PC-3 (cell line): Measurements from ENCODE around the gene GALNT10. TPM values are rescaled to one million over a fixed set of nuclear protein-coding genes. Genes with fewer than 3 reads are reported as not detected.

Experiments
- ATAC-seq: fragments of 200-7000 bp; cut with Tn5 transposase; 2 replicates; pipeline ENCODE4 v1.9.1; 2020; ENCODE audit warnings: mild to moderate bottlenecking, moderate library complexity
- BruUV-seq: library from RNA; stranded (reverse); fragments of 400-500 nt; replicated peaks from 2 replicates; lab custom pipeline; 2021; lab: Mats Ljungman, UMichigan
- CTCF ChIA-PET: fragments of 300-600 bp; sonication (Branson Sonifier 250); formaldehyde crosslinking; loops from one replicate; lab custom pipeline; 2022; ENCODE audit warnings: antibody characterized with exemption; lab: Charles Lee
- POLR2A ChIA-PET: fragments of 300-600 bp; sonication (Branson Sonifier 250); formaldehyde crosslinking; loops from one replicate; lab custom pipeline; 2022; ENCODE audit warnings: antibody characterized with exemption; ENCODE audit not compliant: unreplicated experiment; lab: Charles Lee
- DNase-seq: peaks from one replicate; pipeline ENCODE4 v3.0.0-alpha.2; 2015
- H2AFZ ChIP-seq: fragments of 300-600 bp; sonication (generic); 2 replicates; pipeline ENCODE4 v1.6.0; 2016; ENCODE audit warnings: antibody characterized with exemption, low read length
- H3F3A ChIP-seq: fragments of 300-600 bp; sonication (generic); one replicate; pipeline ENCODE4 v1.6.0; 2017; ENCODE audit warnings: antibody characterized with exemption, low read length, control low read depth, mild to moderate bottlenecking; ENCODE audit not compliant: unreplicated experiment
- H3K27ac ChIP-seq: fragments of 300-600 bp; sonication (generic); 2 replicates; pipeline ENCODE4 v1.5.1; 2016; ENCODE audit warnings: mild to moderate bottlenecking, low read length
- H3K27me3 ChIP-seq: fragments of 300-600 bp; sonication (generic); 2 replicates; pipeline ENCODE4 v1.6.1; 2016; ENCODE audit warnings: low read length, mixed read lengths
- H3K36me3 ChIP-seq: fragments of 300-600 bp; sonication (generic); 2 replicates; pipeline ENCODE4 v1.6.1; 2016; ENCODE audit warnings: low read depth, mixed run types, low read length, mixed read lengths
- H3K4me1 ChIP-seq: fragments of 300-600 bp; sonication (generic); 2 replicates; pipeline ENCODE4 v1.5.1; 2016; ENCODE audit warnings: low read length; ENCODE audit not compliant: insufficient read depth
- H3K4me2 ChIP-seq: fragments of 300-600 bp; sonication (generic); 2 replicates; pipeline ENCODE4 v1.6.0; 2016; ENCODE audit warnings: low read length
- H3K4me3 ChIP-seq: fragments of 300-600 bp; sonication (generic); 2 replicates; pipeline ENCODE4 v1.5.1; 2016; ENCODE audit warnings: mild to moderate bottlenecking, low read length, mixed read lengths
- H3K79me2 ChIP-seq: fragments of 300-600 bp; sonication (generic); 2 replicates; pipeline ENCODE4 v1.6.1; 2017; ENCODE audit warnings: low read length, mixed read lengths
- H3K9ac ChIP-seq: fragments of 300-600 bp; sonication (generic); 2 replicates; pipeline ENCODE4 v1.6.0; 2016; ENCODE audit warnings: mild to moderate bottlenecking, low read length
- H3K9me2 ChIP-seq: fragments of 300-600 bp; sonication (generic); replicated peaks from 2 replicates; pipeline ENCODE4 v1.6.1; 2016; ENCODE audit warnings: mixed run types, low read length, mixed read lengths
- H3K9me3 ChIP-seq: fragments of 300-600 bp; sonication (generic); 2 replicates; pipeline ENCODE4 v1.6.1; 2016; ENCODE audit warnings: low read length, mixed read lengths
- H4K20me1 ChIP-seq: fragments of 300-600 bp; sonication (generic); 2 replicates; pipeline ENCODE4 v1.6.1; 2016; ENCODE audit warnings: low read length, mixed read lengths
- EZH2 ChIP-seq: fragments of 300-600 bp; sonication (generic); IDR thresholded peaks from one replicate; pipeline ENCODE4 v1.6.1; 2017; ENCODE audit warnings: antibody characterized with exemption, mild to moderate bottlenecking, low read length; ENCODE audit not compliant: unreplicated experiment
- EZH2phosphoT487 ChIP-seq: fragments of 300-600 bp; sonication (generic); IDR thresholded peaks from 2 replicates; pipeline ENCODE4 v1.6.1; 2018; ENCODE audit warnings: mild to moderate bottlenecking, antibody characterized with exemption, low read length, borderline replicate concordance
- intact Hi-C: fragments of 100-400 bp; cut with micrococcal nuclease; formaldehyde crosslinking; loops from 2 replicates; pipeline ENCODE4 v1.9.0; 2023
- total RNA-seq: library from RNA; depleted of rRNA; stranded (reverse); fragments of >200 nt; gene quantifications from 2 replicates; pipeline ENCODE4 v1.2.3, GENCODE V29; 2014
- TF ChIP-seq, protein P1 (sequence below): fragments of 300-600 bp; sonication (generic); conservative IDR thresholded peaks from 2 replicates; pipeline ENCODE4 v1.5.1; 2017; ENCODE audit warnings: antibody characterized with exemption, low read depth, mild to moderate bottlenecking, low read length

Gene GALNT10
- total RNA-seq, 1 experiment from 2014 or later: 46.2 TPM

DNA sequence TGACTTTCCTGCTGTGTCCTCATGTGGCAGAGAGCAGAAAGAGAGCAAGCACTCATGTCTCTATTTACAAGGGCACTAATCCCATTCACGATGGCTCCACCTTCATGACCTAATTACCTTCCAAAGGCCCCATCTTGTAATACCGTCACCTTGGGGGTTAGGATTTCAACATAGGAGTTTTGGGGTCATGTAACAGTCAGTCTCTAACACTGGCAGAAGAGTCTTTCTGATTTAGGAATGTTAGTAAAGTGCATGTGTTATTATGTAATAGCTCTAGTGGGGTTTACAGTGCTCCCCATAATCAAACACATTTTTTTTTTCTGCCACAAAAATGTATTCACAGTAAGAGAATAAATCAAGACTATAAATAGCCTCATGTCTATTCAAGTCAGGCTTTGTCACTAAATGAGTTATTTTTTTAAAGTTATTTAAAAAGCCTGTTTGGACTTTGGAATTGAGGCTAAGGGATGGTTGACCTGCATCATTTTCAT lies 19.1 kb downstream of the GALNT10 start:
- ATAC-seq: no peak
- H2AFZ ChIP-seq: no peak overlapping the region
- POLR2A ChIA-PET: no interaction called here
- intact Hi-C loops: no loop called here
- BruUV-seq: no TSS peak
- H3K36me3 ChIP-seq: peaks cover 4% of the 10 kb centered on the region; the same call in 1 of the 2 replicates
- H3K27ac ChIP-seq: no peak overlapping the region
- H3K4me3 ChIP-seq: no peak overlapping the region
- peaks cover 33% of the 10 kb centered on the region for H3K79me2 ChIP-seq
- H4K20me1 ChIP-seq: no peaks in the 10 kb centered on the region
- DNase-seq: no peak
- H3K9me3 ChIP-seq: no peaks in the 10 kb centered on the region
- CTCF ChIA-PET: no interaction called here
- H3F3A ChIP-seq: no peaks in the 10 kb centered on the region
- H3K9ac ChIP-seq: no peak overlapping the region
- peaks cover 12% of the 10 kb centered on the region for H3K4me1 ChIP-seq
- no peaks in the 10 kb centered on the region for H3K9me2 ChIP-seq
- H3K4me2 ChIP-seq: no peak overlapping the region
- H3K27me3 ChIP-seq: no peaks in the 10 kb centered on the region
- no peak for TF ChIP-seq EZH2phosphoT487
- TF ChIP-seq EZH2: no peak
- TF ChIP-seq, protein P1, sequence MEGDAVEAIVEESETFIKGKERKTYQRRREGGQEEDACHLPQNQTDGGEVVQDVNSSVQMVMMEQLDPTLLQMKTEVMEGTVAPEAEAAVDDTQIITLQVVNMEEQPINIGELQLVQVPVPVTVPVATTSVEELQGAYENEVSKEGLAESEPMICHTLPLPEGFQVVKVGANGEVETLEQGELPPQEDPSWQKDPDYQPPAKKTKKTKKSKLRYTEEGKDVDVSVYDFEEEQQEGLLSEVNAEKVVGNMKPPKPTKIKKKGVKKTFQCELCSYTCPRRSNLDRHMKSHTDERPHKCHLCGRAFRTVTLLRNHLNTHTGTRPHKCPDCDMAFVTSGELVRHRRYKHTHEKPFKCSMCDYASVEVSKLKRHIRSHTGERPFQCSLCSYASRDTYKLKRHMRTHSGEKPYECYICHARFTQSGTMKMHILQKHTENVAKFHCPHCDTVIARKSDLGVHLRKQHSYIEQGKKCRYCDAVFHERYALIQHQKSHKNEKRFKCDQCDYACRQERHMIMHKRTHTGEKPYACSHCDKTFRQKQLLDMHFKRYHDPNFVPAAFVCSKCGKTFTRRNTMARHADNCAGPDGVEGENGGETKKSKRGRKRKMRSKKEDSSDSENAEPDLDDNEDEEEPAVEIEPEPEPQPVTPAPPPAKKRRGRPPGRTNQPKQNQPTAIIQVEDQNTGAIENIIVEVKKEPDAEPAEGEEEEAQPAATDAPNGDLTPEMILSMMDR: no peak

DNA sequence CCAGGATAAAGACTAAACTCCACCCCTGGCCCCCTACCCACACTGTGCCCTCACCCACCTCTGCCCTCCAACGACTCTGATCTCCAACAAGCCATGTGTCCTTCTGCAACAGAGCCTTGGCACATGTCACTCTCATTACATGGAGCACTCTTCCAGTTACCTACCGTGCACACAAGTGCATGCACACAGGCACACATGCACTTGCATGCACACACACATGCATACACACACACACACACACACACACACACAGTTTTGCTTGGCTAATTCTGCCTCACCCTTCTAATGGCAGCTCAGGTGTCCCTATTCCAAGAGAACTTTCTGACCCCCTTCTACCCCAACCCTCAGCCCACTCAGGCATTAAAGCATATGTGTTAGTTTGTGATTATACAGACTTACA lies 19.6 kb downstream of the GALNT10 start:
- Histone ChIP-seq H3K27me3 (no peaks in the 10 kb centered on the region), H3K9ac (no peak overlapping the region), H3K9me3 (no peaks in the 10 kb centered on the region), H2AFZ (no peak overlapping the region), H3K27ac (no peak overlapping the region), H3K4me2 (no peak overlapping the region), H3K36me3 (peaks cover 4% of the 10 kb centered on the region; the same call in 1 of the 2 replicates), H3K79me2 (peaks cover 33% of the 10 kb centered on the region), H3K9me2 (no peaks in the 10 kb centered on the region), H3F3A (no peaks in the 10 kb centered on the region), H4K20me1 (no peaks in the 10 kb centered on the region), H3K4me1 (peaks cover 17% of the 10 kb centered on the region), H3K4me3 (no peak overlapping the region)
- DNase-seq (no peak), ATAC-seq (no peak)
- TF ChIP-seq EZH2phosphoT487 (no peak), EZH2 (no peak)
- TF ChIP-seq, protein P1: no peak
- intact Hi-C loops: no loop called here
- CTCF ChIA-PET: no interaction called here
- POLR2A ChIA-PET: no interaction called here
- BruUV-seq: no TSS peak

DNA sequence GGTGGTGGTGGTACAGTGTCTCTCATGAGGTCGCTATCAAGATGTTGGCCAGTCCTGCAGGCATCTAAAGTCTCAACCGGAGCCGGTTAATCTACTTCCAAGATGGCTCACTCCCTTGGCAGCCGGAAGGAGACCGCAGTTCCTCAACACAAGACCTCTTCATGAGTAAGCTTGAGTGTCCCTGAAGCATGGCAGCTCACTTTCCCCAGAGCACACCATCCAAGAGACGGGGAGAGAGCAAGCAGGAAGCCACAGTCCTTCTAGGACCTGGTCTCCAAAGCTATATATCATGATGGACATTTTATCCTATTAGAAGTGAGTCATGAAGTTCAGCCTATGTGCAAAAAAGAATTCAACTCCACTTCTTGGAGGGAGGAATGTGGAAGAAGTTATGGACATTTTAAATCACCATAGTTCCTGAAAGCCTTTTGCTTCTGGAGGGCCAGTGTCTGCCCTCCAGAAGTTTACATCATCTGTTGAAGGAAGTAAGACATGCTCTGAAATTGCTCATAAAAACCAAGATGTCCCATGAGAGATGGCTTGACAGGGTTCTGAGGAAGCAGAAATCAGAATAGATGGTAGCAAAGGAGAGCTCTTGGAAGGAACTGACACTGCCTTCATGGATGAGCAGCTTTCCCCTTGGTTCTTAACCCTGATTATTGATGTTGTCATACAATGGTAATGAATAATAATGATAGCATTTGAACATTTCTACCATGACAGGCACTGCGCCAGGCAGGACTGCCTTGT lies 21.3 kb downstream of the GALNT10 start:
- intact Hi-C loops: no loop called here
- no peak overlapping the region for H2AFZ ChIP-seq
- H3K9me3 ChIP-seq: no peaks in the 10 kb centered on the region
- no TSS peak for BruUV-seq
- H4K20me1 ChIP-seq: no peaks in the 10 kb centered on the region
- ATAC-seq (no peak), DNase-seq (no peak)
- no peak overlapping the region for H3K27ac ChIP-seq
- no peak overlapping the region for H3K9ac ChIP-seq
- peaks cover 32% of the 10 kb centered on the region for H3K79me2 ChIP-seq
- H3K4me1 ChIP-seq: peaks cover 26% of the 10 kb centered on the region
- no peak overlapping the region for H3K4me2 ChIP-seq
- TF ChIP-seq EZH2phosphoT487 (no peak), EZH2 (no peak)
- H3F3A ChIP-seq: no peaks in the 10 kb centered on the region
- H3K9me2 ChIP-seq: no peaks in the 10 kb centered on the region
- ChIA-PET POLR2A (no interaction called here), CTCF (interaction anchor here (0.6 kb wide), 1 partner anchor 193 kb away, joined by 3 read pairs; no protein-coding TSS in a partner anchor)
- no peaks in the 10 kb centered on the region; the same call in 1 of the 2 replicates for H3K36me3 ChIP-seq
- no peaks in the 10 kb centered on the region for H3K27me3 ChIP-seq
- no peak overlapping the region for H3K4me3 ChIP-seq
